Mucosa of stomach (tissue), 1 donor: Measurements from ENCODE around the gene IDUA.

ENCODE experiments used
- H3K27me3 ChIP-seq: one replicate; pipeline ENCODE4 v1.7.0; 2013; ENCODE audit warnings: mild to moderate bottlenecking, low read length; ENCODE audit not compliant: control insufficient read depth, insufficient read depth
- H3K36me3 ChIP-seq: one replicate; pipeline ENCODE4 v1.7.0; 2013; ENCODE audit warnings: low read length; ENCODE audit not compliant: control insufficient read depth, insufficient read depth
- H3K4me1 ChIP-seq: one replicate; pipeline ENCODE4 v1.7.0; 2013; ENCODE audit warnings: mild to moderate bottlenecking, low read length; ENCODE audit not compliant: control insufficient read depth, insufficient read depth
- H3K4me3 ChIP-seq: one replicate; pipeline ENCODE4 v1.7.0; 2013; ENCODE audit warnings: low read length
- H3K9ac ChIP-seq: one replicate; pipeline ENCODE4 v1.7.0; 2013; ENCODE audit warnings: mild to moderate bottlenecking, low read length, moderate library complexity
- H3K9me3 ChIP-seq: one replicate; pipeline ENCODE4 v1.7.0; 2013; ENCODE audit warnings: mild to moderate bottlenecking, low read length, moderate library complexity; ENCODE audit not compliant: control insufficient read depth
- donor health status: Pancreatic carcinoma.

IDUA gene

DNA sequence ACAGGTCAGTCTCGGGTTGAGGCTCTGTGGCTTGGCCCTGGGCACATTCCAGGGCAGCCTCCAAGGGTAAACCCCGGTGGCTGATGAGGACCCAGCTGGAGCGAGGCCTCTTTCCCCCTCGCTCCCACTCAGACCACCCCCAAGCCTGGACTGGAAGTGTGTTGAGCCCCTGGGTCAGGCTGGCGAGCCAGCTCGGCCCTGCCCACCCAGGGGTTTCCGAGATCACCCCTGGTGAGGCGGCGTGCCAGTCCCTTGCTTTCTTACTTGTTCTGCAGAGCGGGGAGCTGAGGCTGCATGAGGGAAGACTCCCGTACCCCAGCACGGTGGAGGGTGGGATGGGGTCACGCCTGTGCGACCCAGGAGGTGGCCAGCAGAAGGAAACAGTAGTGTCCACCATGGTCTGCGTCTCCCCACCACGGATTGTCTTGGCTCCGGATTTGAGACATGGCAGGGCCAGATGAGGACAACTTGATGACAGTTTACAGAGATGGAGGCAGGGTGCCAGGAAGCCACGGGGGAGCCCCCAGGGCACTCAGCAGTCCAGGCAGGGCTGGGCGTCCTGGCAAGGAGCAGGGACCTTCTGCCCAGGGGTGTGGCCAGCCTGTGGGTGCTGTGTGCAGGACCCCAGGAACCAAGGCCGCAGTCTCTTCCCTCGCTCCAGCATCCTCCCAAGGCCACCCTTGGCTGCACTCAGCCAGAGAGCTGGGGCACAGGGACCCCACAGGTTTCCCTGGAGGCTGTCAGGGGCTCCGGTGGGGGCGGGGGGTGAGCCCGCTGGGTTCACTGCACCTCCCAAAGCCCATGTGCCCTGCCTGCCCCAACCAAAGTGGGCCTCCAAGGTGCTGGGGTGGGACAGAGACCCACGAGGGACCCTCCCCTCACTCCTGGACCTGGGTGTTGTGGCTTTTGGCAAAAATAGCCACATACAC is 18.0 kb downstream of the IDUA start:
- Histone ChIP-seq H3K9ac (no peak overlapping the region), H3K4me1 (peaks cover 14% of the 10 kb centered on the region), H3K36me3 (no peaks in the 10 kb centered on the region), H3K4me3 (no peak overlapping the region), H3K27me3 (peaks cover 78% of the 10 kb centered on the region), H3K9me3 (no peaks in the 10 kb centered on the region)

DNA sequence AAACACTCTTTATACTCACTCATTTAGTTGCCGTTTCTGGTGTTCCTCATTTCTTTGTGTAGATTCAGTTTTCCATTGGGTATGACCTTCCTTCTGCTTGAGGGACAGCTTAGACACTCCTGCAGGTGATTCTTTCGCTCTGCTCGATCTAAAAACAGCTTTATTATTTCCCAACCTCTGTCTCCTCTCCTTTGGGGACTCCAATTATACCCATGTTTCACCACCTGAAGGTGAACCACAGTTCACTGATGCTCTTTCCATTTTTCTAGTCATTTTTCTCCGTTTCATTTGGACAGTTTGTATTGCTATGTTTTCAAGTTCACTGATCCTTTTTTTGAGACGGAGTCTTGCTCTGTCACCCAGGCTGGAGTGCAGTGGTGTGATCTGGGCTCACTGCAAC is 20.0 kb downstream of the IDUA start:
- peaks cover 58% of the 10 kb centered on the region for H3K27me3 ChIP-seq
- no peak overlapping the region for H3K9ac ChIP-seq
- H3K4me1 ChIP-seq, result peaks cover 23% of the 10 kb centered on the region
- no peaks in the 10 kb centered on the region for H3K9me3 ChIP-seq
- no peaks in the 10 kb centered on the region for H3K36me3 ChIP-seq
- H3K4me3 ChIP-seq, result no peak overlapping the region

DNA sequence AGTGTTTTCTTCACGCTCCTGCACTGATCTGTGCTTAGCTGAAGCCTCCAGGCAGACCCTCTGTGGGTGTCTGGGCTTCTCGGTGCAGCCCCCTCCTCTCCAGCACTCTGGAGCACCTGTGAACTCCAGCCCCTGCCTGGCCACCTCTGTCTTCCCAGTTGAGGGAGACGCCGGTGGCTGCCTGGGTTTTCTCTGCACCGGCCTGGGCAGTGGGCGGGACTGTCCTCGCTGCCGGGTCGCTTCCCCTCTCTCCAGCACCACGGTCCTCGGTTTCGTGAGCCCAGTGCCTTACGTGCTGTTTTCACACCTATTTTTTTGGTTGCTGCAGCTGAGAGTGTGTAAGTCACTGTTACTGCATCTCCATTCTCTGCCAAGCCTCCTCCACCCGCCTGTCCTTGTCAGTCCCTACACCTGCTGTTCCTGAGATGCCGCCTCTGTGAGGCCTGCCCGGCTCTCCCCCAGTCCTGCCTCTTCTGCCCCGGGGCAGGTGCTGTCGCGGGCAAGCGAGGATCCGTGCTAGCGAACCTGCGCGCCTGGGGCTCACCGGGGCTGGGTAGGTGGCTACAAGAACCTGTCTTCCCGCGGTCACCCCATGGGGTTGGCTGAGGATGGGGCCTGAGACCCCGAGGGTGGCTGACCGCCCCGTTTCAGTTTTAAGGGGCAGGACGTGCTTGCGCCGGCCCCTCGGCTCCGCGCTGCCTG is 22.1 kb downstream of the IDUA start:
- Histone ChIP-seq H3K36me3 (no peaks in the 10 kb centered on the region), H3K27me3 (peaks cover 39% of the 10 kb centered on the region), H3K4me3 (peak overlapping the region; percentile 25), H3K9ac (peak overlapping the region; percentile 69), H3K9me3 (no peaks in the 10 kb centered on the region), H3K4me1 (peaks cover 23% of the 10 kb centered on the region)

DNA sequence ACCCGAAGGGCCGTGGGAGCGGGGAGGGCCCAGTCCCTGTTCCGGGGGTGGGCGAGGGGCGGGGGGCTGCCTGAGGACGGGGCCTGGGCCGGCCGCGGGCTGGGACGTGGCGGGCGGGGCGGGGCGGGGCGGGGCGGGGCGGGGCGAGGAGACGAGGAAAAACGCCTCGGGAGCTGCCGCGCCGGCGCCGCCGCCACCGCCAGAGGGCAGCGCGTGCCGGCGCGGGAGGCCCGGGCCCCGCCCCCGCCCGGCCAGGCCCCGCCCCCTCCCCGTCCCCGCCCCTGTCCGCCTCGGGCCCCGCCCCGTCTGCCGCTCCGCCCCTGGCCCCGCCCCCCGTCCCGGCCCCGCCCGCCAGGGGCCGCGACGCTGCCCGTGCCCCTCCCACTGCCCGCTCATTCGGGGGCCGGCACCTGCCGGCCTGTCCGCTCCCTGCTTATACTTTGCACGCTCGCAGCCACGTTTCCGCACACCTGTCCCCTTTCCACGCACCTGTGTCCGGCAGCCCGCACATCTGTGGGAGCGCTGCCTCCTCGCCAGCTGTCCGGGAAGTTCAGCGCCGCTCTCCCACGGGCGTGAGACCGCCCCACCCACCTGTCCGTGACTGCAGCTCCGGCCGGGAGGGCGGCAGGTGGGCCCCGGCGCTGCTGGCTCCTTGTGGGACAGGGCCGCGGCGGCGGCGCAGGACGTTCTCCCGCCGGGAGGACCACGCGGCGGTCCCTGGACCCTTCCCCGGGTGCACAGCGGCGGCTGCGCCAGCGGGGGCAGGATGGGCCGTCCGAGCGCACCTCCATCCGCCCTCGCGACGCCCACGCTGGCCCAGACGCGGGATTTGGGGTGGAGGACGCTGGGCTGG is 22.9 kb downstream of the IDUA start:
- Histone ChIP-seq H3K27me3 (peaks cover 33% of the 10 kb centered on the region), H3K9me3 (no peaks in the 10 kb centered on the region), H3K36me3 (no peaks in the 10 kb centered on the region), H3K4me1 (peaks cover 23% of the 10 kb centered on the region), H3K9ac (peak overlapping the region; percentile 69), H3K4me3 (peak overlapping the region; percentile 41)

DNA sequence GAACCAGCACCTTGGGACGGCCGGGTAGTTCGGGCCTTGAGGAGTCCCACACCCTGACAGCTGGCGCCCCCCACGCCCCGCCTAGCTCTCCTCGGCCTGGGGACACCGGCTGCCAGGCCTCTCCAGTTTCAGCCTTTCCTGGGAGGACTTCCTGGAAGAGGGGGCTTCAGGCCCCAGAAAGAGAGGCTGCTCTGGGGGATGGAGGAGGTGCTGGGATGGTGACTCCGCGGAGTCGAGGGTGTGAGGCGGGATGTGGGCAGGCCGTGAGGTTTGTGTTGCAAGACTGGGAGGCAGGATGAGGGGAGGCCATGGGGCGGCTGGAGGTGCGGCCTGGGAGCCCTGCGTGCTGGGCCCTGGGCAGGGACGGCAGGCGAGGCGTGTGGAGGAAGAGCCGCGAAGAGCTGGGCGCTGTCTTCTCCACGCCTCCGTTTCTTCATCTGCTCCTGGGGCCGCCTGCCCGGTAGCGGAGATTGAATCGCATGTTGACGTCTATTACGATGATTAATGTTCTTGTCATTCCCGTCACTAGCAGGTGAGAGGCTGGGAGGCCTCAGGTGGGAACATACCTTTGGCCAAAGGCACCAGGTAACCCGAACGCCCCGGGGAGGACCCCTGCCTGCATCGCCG is 23.7 kb downstream of the IDUA start:
- no peaks in the 10 kb centered on the region for H3K9me3 ChIP-seq
- H3K4me3 ChIP-seq, result peak overlapping the region; percentile 41
- H3K27me3 ChIP-seq, result peaks cover 25% of the 10 kb centered on the region
- H3K4me1 ChIP-seq, result peaks cover 23% of the 10 kb centered on the region
- no peak overlapping the region for H3K9ac ChIP-seq
- H3K36me3 ChIP-seq, result no peaks in the 10 kb centered on the region

DNA sequence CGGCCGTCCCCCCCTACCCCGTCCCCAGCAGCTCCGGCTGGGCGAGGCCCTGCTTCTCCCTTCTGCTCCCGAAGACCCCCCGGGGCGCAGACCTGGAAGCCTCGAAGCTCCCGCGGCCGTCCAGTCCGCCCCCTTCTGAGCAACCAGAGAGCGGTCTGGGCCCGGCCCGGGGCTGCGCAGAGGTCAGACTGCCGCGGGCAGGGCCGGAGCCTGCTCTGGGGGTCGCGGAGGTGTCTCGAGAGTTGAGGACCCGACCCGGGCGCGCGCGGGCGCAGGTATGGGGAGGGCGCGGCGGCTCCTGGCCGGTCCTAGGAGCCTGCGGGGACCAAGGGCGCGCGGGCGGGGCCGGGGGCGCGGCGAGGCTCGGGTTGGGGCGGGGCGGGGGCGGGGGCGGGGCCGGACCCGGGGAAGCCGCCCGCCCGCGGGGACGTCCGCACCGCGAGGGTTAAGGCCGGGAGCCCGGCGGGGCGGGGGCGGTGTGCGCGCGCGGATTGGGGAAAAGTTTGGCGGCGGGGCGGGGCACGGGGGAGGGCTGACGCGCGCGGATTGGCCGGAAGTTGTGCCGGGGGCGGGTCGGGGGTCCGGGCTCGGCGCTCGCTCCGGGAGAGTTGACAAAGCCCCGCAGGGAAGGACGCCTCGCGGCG is 24.3 kb downstream of the IDUA start, which contains the start of gene FGFRL1:
Gene FGFRL1, plus strand, starts transcription at position 605 of the 644 bp plus-strand sequence. CDS start 860 bp downstream, outside the sequence.
- Histone ChIP-seq H3K4me3 (peak within 1 kb of the TSS; percentile 41), H3K27me3 (peaks cover 23% of the 10 kb centered on the region), H3K4me1 (peaks cover 23% of the 10 kb centered on the region), H3K36me3 (no peaks in the 10 kb centered on the region), H3K9me3 (no peaks in the 10 kb centered on the region), H3K9ac (peak within 1 kb of the TSS; percentile 47)

DNA sequence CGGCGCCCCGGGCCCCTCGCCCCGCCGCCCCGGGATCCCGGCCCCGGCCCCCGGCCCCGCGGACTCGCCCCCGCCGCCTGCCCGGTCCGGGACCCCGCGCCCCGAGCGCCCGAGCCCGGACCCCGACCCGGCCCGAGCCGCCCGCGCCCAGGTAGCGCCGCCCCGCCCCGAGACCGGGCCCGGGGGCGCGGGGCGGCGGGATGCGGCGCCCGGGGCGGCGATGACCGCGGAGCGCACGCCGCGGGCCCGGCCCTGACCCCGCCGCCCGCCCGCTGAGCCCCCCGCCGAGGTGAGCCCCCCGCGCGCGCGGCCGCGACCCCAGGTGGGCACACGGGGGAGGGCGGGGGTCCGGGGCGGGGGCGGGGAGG is 24.8 kb downstream of the IDUA start:
- H3K9ac ChIP-seq, result no peak overlapping the region
- H3K27me3 ChIP-seq, result peaks cover 23% of the 10 kb centered on the region
- H3K36me3 ChIP-seq, result no peaks in the 10 kb centered on the region
- H3K4me3 ChIP-seq, result no peak overlapping the region
- no peaks in the 10 kb centered on the region for H3K9me3 ChIP-seq
- peaks cover 23% of the 10 kb centered on the region for H3K4me1 ChIP-seq

DNA sequence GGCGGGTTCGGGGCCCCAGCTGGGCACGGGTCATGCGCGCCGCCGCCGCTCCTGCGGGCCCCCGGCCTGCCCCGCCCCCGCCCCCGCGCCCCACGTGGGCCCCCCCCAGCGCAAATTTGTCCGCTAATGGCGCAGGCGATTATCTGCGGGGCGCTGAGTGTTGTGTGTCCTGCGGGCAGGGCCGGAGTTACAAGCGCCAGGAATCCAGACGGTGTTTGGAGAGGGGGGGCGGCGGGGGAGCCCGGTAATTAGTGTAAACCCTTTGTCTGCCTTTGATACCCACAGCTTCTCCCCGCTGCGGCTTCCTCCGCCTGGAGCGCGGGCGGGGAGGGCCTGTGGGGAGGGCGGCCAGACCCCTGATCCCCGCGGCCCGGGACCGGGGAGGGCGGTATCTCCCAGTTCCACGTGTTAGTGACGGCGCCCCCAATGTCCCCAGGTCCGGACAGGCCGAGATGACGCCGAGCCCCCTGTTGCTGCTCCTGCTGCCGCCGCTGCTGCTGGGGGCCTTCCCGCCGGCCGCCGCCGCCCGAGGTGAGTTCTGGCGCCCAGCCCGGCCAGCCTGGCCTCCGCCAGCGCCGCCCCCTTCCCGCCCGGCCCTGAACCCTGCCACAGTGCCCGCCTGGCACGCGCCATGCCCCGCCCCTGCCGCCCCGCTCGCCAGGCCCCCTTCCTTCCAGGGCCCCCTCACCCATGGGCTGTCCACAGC is 25.3 kb downstream of the IDUA start:
- Histone ChIP-seq H3K4me3 (no peak overlapping the region), H3K9me3 (no peaks in the 10 kb centered on the region), H3K27me3 (peaks cover 19% of the 10 kb centered on the region), H3K4me1 (peaks cover 23% of the 10 kb centered on the region), H3K9ac (peak overlapping the region; percentile 47), H3K36me3 (no peaks in the 10 kb centered on the region)

DNA sequence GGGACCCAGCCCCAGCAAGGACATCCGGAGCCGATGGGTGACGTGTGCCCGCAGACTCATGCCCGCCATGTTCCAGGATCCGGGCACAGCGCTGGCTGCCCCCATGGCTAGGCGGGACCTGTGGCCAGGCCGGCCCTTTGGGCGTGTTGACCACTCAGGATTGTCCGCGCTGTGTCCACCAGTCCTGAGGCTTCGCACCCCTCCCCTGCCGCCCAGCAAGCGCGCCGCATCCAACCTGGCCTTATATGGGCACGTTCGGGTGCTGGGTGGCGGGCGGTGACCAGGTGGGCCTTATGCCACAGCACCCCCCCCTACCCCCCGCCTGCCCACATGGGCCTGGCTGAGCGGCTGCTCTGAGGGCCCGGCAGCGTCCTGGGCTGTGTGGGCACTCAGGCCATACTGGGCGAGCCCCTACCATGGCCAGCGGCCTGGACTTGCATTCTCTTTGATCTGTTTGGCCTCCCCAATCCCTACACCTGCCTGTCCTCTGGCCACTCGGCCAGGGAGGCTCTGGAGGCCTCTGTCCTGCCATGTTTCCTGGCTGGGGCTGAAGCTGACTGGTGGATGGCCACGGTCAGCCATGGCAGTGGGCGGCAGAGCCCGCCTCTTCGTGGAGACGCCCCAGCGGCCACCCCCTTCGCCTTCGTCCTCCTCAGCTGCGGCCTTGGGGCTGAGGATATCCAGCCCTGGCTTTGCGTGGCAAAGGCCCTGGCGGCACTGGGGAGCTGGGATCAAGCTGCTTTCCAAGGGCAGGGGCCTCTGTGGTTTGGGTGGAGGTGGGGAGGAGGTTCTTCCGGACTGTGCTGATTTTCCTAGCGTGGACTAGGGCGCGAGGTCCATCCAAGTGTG is 26.6 kb downstream of the IDUA start:
- Histone ChIP-seq H3K4me3 (no peak overlapping the region), H3K9ac (no peak overlapping the region), H3K4me1 (peaks cover 23% of the 10 kb centered on the region), H3K27me3 (peaks cover 8% of the 10 kb centered on the region), H3K36me3 (no peaks in the 10 kb centered on the region), H3K9me3 (no peaks in the 10 kb centered on the region)
